DND-41 (cell line): ENCODE data around the gene HMCN2.

ENCODE experiments used
- ATAC-seq: fragments of 200-7000 bp; cut with Tn5 transposase; 3 replicates; pipeline ENCODE4 v1.9.1; 2021; ENCODE audit warnings: low read depth; ENCODE audit not compliant: insufficient read depth
- DNase-seq: peaks from one replicate; pipeline ENCODE4 v3.0.0-alpha.2; 2020
- H2AFZ ChIP-seq: 2 replicates; pipeline ENCODE4 v1.6.0; 2012; ENCODE audit warnings: low read depth, low read length
- H3K27ac ChIP-seq: 2 replicates; pipeline ENCODE4 v1.5.1; 2012; ENCODE audit warnings: low read length, inconsistent platforms
- H3K27me3 ChIP-seq: fragments of 200-600 bp; sonication (generic); 2 replicates; pipeline ENCODE4 v1.6.0; 2012; ENCODE audit warnings: low read length, mild to moderate bottlenecking, inconsistent platforms; ENCODE audit not compliant: insufficient read depth, poor library complexity
- H3K36me3 ChIP-seq: 2 replicates; pipeline ENCODE4 v1.5.1; 2012; ENCODE audit warnings: low read length, inconsistent platforms; ENCODE audit not compliant: insufficient read depth
- H3K4me1 ChIP-seq: 2 replicates; pipeline ENCODE4 v1.5.1; 2012; ENCODE audit warnings: mild to moderate bottlenecking, low read length; ENCODE audit not compliant: insufficient read depth
- H3K4me2 ChIP-seq: 2 replicates; pipeline ENCODE4 v1.6.0; 2012; ENCODE audit warnings: mild to moderate bottlenecking, moderate library complexity, low read length, inconsistent platforms; ENCODE audit not compliant: insufficient read depth
- H3K4me3 ChIP-seq, 2 experiments: fragments of 200-600 bp in 1 of 2; shearing (Covaris generic) in 1 of 2; 2 replicates each; pipeline ENCODE4 v1.5.1; 2012 to 2016; ENCODE audit warnings: inconsistent platforms in 2 of 2, low read length in 2 of 2, mild to moderate bottlenecking in 2 of 2, low read depth in 1 of 2, moderate library complexity in 1 of 2
- H3K79me2 ChIP-seq: 2 replicates; pipeline ENCODE4 v1.6.0; 2012; ENCODE audit warnings: low read length, inconsistent platforms; ENCODE audit not compliant: insufficient read depth
- H3K9ac ChIP-seq: 2 replicates; pipeline ENCODE4 v1.6.0; 2012; ENCODE audit warnings: low read depth, mild to moderate bottlenecking, inconsistent platforms, low read length, moderate library complexity
- H3K9me3 ChIP-seq: 2 replicates; pipeline ENCODE4 v1.5.1; 2012; ENCODE audit warnings: low read length, moderate library complexity, mild to moderate bottlenecking, inconsistent platforms; ENCODE audit not compliant: insufficient read depth, severe bottlenecking
- H4K20me1 ChIP-seq: 2 replicates; pipeline ENCODE4 v1.6.0; 2012; ENCODE audit warnings: low read length; ENCODE audit not compliant: insufficient read depth
- CTCF ChIP-seq: IDR thresholded peaks from 2 replicates; pipeline ENCODE4 v1.5.1; 2012; ENCODE audit warnings: borderline replicate concordance, low read length, moderate library complexity, mild to moderate bottlenecking; ENCODE audit not compliant: poor library complexity, severe bottlenecking; ENCODE audit errors: extremely low read depth
- EZH2 ChIP-seq: IDR thresholded peaks from 3 replicates; pipeline ENCODE4 v1.6.1; 2012; ENCODE audit warnings: borderline replicate concordance, low read depth, mild to moderate bottlenecking, moderate library complexity, low read length, inconsistent platforms; ENCODE audit not compliant: severe bottlenecking

The HMCN2 gene

DNA sequence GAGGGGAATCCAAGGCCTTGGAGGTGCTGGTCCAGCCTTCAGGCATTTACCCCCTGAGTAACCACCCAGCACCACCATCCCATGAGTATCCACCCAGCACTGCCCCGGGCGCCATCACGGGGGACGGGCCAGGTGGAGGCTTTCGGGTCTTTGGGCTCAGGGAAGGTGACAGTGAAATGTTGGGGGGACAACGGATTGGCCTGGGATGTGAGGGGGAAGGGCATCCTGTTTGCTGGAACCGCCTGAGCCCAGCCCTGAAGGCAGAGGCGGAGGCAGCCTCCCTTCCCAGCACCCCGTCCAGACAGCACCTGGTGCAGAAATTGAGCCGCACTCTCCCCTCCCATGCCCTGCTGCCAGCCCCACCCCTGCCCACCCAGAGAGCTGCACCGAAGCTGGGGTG lies 196.2 kb downstream of the HMCN2 start:
- Histone ChIP-seq H3K4me1 (no peaks in the 10 kb centered on the region), H3K27ac (no peak overlapping the region), H4K20me1 (no peaks in the 10 kb centered on the region), H3K36me3 (no peaks in the 10 kb centered on the region), H3K9ac (no peak overlapping the region), H3K4me3 (no peak overlapping the region), H3K79me2 (no peaks in the 10 kb centered on the region), H3K9me3 (no peaks in the 10 kb centered on the region), H2AFZ (no peak overlapping the region), H3K4me2 (no peak overlapping the region), H3K27me3 (peaks cover 6% of the 10 kb centered on the region)
- no peak for DNase-seq
- no peak for ATAC-seq
- TF ChIP-seq CTCF: no peak
- TF ChIP-seq EZH2: no peak

DNA sequence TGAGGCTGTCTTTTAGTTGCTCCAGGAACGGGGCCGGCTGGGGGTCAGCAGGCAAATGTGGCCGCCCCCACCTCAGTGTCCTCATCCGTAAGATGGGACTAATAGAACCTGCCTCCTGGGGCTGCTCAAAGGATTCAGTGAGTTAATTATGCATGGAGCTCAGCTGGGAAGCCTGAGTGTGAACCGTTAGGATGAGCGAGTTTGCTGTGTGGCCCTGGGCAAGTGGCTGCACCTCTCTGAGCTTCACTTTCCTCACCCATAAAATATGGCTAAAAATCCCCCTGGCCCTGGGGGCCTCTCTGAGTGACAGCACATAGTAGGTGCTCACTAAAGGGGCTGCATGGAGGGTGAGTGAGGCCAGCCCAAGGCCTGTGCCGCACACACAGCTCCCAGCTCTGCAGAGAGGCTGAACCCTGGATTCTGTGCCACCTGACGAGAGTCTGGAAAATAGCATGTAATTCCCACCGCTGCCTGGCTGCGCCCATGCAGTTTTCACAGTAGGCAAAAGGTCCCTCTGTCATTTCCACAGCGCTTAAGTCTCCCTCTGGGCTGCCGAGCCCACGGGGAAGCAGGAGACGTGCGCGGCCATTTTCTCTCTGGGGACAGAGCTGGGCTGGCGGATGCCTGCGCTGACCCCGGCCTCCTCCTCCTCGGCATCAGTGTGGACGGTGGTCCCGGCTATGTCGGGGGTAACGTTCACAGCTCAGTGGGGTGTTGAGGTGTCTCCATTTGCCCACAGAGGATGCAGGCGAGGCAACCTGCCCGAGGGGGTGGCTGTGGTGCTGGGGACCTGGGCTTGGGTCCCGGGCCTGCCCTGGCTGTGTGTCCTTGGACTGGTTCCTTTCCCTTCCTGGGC lies 197.4 kb downstream of the HMCN2 start:
- ATAC-seq: no peak
- Histone ChIP-seq H3K4me1 (no peaks in the 10 kb centered on the region), H3K4me2 (no peak overlapping the region), H2AFZ (no peak overlapping the region), H3K9ac (no peak overlapping the region), H4K20me1 (no peaks in the 10 kb centered on the region), H3K4me3 (no peak overlapping the region), H3K9me3 (no peaks in the 10 kb centered on the region), H3K27ac (no peak overlapping the region), H3K36me3 (no peaks in the 10 kb centered on the region), H3K27me3 (peaks cover 6% of the 10 kb centered on the region), H3K79me2 (no peaks in the 10 kb centered on the region)
- DNase-seq: no peak
- TF ChIP-seq EZH2: no peak
- no peak for TF ChIP-seq CTCF

DNA sequence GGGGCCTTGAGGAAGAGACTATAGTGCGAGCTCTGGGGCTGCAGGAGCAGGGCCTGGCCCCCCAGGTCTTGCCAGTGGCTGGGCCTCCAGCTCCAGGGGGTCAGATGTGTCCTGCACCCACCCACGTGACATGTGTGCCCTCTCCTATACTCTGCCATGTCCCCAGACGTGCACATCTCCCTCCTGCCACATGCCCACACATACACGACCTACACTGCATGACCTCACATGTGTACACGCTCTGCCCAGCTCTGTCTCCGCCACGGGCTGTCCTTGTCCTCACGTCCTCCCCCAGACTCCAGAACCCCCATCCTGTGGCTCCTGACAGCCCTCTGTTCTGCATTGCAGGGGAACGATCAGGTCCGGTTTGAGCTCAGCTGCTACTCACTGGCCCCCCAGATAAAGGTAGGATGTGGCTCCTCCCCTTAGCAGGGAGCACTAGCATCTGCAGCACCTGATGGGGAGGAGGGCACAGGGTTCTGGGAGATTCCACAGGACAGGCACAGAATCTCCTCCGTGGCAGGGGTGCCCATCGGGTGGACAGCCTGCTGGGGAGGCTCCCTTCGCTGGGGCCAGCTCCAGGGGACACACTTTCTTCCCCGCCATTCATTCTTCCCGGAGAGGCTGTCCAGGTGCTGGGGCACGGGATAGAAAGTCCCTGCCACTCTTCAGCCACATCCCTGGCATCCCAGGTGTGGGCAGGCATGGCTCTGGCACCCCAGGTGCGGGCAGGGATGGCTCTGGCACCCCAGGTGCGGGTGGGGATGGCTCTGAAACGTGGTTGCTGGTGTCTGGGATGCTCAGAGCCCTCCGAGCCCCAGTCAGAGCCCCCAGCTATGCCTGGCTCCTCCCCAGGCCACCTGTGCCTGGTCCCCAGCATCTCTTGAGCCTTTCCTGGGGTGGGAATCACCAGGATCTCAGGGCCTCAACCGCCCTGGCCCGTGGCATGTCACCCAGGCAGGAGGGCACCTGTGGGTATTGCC lies 198.5 kb downstream of the HMCN2 start:
- no peak overlapping the region for H3K4me2 ChIP-seq
- H3K27ac ChIP-seq: no peak overlapping the region
- H3K4me1 ChIP-seq: no peaks in the 10 kb centered on the region
- TF ChIP-seq EZH2 (no peak), CTCF (no peak)
- H4K20me1 ChIP-seq: no peaks in the 10 kb centered on the region
- no peak overlapping the region for H3K9ac ChIP-seq
- no peak for ATAC-seq
- no peaks in the 10 kb centered on the region for H3K36me3 ChIP-seq
- no peaks in the 10 kb centered on the region for H3K79me2 ChIP-seq
- no peak overlapping the region for H3K4me3 ChIP-seq
- no peak overlapping the region for H2AFZ ChIP-seq
- H3K27me3 ChIP-seq: peaks cover 1% of the 10 kb centered on the region
- no peak for DNase-seq
- H3K9me3 ChIP-seq: no peaks in the 10 kb centered on the region
